Cortex of kidney (tissue), 1 donor: Measurements from ENCODE around the gene CXCR6.

Source experiments
- DNase-seq: peaks from one replicate; lab custom pipeline; 2025; lab: John Stamatoyannopoulos, UW

Gene CXCR6

DNA sequence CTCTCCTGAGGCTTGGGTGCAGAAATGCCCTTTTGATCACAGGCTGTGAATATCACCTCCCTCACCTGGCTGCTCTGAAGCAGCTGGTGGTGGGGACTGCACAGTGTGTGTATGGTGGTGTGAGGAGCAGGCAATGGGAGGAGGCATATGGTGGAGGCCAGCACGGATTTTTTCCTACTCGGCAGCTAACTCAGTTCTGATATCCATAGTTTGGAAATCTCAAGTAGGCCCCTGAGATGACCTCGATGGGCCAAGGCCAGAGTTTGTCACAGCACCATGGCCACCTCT lies 21.3 kb upstream of the CXCR6 start:
- DNase-seq = no peak

DNA sequence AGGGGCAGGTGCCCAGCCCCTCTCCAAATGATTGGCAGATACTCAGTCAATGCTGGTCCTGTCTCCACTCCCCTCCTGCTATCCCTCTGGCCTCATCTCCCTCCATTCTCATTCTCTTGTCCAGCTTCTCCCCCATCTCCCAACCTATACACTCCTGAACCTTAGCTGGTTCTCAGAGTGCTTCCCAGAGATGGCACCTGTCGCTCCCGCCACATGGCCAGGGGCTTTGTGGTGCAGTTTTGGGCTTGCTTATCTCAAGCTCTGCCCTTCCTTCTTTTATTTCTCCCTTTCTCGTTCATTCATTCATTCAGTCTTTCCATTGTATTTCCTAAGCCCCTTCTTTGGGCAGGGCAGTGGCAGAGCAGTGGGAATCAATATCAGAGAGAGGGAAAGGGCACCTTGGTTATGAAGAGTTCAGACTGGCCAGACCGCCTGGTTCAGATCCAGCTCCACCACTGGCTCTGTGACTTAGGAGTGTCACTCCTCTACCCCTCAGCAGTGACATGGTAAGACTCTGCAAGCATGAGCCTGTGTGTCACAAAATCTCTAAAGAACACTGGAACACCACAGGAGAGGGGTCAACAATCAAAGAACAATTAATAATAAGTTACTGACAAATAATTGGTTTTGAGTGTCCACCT lies 20.2 kb upstream of the CXCR6 start:
- DNase-seq = no peak

DNA sequence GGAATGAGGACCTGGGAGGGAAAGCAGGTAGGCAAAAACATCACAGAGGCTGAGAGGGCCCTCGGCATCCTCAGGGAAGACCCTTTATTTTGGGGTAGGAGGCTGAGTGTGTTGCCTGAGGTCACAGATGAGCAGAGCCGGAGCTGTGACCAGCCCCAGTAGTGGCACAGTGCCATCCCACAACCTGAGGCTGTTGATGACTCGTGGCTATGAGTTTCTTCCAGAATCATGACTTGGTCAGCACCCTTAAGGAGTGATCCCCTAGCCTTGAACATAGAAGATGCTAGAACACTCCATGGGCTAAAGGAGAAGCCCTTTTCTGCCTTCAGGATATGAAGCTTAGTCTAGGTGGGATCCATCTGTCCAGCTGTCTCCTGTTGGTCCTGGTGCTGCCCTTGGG lies 19.5 kb upstream of the CXCR6 start:
- no peak for DNase-seq

DNA sequence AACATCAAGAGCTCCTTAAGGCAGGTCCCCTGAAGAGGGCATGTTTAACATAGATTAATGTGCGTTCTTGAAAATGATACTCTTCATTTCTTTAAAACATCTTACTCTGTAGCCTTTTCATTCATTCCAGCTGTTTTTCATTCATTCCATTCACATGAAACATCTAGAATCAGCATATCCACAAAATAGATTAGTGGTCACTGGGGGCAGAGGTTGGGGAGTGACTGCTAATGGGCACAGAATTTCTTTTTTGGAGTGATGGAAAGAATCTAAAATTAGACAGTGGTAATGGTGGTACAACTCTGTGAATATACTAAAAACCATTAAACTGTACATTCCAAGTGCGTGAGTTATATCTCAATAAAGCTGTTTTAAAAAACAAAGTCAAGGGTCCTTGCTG lies 15.4 kb upstream of the CXCR6 start:
- no peak for DNase-seq

DNA sequence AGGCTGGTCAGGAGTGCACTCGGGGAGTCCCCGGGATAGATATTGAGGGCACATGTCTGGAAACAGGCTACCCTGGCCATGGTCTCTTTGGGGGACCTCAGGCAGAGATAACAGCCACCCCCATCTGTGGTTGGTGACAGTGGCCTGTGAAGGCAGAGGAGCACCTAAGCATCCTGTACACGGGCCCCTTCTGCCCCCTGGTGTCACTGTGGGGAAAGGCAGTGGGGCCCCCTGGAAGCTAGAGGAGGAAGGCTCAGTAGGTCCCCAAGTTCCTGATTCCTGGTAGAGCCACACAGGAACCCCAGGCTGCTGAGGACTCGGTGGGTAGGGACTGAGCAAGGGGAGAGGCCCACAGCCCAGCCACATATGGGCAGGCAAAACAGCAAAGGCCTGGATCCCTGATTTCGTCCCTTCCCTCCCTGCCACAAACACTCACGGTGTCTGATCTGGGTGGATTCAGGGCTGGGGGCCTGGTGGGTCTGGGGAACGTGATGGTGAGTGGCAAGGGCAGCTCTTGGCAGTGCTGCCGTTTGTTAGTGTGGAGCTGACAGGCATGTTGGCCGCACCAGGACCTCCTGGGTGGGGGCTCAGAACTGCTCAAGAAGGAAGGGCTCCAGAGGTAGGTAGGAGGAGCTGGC lies 14.1 kb upstream of the CXCR6 start:
- no peak for DNase-seq

DNA sequence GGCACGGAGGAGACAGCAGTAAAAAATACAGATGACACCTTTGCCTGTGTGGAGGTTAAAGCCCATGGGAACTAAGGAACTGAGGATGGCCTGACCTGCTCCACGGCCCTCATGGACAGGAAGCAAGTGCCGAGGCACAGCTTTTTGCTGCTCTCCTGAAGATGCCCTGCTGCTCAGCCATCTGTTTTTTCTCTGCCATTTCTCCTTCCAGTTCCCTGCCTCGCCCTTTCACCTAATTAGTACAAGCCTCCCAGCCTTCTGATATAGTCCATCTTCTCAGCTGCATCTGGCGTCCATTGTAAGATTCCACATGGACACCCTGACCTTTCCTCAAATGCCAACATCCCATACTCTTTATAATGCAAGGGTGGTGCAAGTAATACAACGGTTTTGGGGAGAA lies 11.8 kb upstream of the CXCR6 start:
- no peak for DNase-seq

DNA sequence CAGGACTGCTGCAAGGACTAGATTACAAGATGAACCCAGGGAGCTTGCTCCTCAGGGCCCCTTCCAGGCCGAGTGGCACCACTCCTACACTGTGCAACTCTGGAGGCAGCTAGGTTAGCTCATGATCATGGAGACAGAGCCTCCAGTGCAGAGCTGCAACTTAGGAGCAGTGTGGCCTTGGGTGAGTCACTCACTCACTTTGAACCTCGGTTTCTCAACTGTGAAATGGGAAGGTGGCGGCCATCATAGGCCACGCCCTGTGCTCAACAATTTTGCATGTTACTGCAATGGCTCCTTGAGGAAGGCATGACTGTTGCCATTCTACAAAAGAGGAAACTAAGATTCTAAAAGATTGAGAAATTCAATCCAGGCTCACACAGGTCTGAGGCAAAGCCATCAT lies 11.2 kb upstream of the CXCR6 start:
- DNase-seq = no peak

DNA sequence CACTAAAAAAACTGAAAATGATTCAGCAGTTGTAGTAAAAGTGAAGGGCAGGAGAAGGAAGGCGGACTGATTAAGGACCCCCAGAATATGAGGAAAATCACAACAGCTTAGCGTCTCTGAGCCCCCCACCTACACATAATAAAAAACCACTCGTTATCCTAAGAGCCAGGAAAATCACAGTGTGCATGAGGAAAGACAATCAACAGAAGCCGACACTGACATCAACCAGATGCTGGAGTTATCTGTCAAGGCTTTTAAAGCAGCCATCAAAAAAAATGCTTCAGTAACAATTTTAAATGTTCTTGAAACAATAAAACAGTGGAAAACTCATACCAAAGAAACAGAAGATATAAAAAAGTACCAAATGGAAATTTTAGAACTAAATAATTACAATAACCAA lies 9.7 kb upstream of the CXCR6 start:
- no peak for DNase-seq

DNA sequence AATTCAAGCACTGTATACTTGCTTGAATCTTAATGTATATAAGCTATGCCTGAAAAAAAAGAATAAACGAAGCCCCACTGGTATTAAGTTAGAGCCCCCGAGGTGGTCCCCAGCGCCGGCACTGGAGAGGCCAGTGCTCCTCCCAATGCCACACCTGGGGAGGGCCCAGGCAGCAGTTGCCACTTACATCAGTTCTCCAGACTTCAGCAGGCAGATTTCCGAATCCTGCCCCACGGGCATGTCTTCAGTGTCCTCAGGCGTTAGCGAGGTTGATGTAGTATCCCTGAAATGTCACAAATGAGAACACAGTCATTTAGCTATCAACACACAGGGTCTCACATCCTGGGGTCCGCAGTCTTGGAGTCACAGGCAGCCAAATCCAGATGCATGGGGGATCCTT lies 7.0 kb upstream of the CXCR6 start:
- no peak for DNase-seq

DNA sequence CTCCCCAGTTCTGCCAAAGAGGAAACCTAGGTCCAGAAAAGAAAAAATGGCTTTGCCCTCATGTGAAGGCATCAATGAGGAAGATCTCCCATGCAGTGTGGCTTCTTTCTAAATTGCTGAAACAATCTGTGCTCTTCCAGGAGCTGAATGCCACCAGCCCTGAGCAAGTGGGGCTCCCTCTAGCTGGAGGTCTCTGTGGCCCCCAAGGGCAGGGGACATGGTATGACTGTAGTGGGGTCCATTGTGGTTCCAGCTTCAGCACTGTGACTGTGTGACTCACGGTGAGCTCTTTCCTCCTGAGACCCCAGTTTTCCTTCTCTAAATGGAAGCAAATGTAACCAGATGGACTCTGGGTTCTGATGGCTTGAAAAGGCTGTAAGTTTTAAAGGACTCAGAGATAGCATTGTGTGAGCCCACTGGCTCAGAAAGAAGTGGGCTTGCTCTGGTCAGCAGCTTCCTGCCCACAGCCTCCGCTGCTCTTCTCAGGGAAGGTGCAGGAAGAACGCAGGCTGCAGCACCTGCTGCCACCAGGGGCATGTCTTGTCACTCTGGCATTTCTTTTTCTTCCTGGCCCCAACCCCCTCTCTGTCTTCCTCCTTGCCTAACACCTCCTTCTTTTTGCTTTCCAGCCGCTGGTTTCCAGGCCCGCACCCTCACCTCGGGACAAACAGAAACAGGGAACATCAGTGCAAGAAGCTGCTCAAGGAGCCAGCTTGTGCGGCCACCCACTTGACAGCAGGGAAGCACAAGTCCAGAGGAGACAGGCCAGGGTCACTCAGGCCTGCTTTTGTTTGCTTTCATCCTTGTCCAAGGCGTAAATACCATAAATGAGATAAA lies 5.8 kb upstream of the CXCR6 start:
- no peak for DNase-seq

DNA sequence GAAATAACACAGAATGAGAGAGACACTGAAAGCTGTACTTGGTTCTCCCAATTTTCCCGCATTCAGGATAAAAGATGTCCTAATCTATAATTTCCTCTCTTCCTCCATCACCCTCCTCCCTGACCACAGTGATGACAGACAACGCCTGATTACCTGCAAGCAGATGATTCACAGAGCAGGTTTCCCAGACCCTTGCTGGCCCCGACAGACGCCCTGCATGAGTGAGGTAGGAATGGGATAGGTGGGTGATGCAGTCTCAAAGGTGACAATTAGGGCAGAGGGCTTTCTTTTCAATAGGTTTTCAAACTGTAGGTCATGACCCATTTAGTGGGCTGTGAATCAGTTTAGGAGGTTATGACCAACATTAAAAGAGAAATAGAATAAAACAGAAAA lies 5.2 kb upstream of the CXCR6 start:
- no peak for DNase-seq

DNA sequence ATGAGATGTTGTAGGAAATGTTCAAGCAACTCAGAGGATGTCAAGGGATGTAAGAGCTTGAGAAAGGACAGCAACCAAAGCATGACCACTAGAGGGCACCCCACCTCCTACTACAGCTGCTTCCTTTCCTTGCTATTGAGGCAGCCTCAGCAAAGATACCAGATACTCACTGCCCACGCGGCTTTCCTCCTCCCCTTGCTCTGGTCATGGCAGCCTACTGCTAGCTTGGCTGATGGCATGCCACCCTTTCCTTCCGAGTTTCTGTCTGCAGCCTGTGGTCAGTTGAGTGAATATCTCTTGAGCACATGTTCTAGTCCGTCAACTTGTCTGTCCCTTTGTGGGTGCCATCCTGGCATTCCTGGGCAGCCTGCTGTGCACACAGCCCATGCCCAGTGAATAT lies 4.4 kb upstream of the CXCR6 start:
- DNase-seq = no peak

DNA sequence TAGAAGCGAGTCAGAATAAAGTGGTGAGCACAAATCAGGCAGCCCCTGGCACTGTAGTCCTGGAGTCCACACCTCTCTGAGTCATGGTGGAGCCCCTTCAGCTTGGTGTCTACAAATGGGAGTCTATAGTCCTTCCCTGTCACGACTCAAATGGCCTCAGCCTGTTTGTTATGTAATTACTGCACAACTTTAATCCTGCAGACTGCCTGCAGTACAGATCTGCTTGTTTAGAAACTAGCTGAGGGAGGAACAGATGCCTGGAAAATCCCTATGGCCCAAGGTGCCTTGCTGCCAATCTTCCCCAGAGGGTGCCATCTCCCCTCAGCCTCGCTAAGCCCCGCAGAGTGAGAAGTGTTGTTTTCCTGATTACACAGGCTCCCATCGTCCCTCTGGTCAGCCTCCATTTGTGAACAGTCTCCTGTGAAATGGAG lies 3.9 kb upstream of the CXCR6 start:
- DNase-seq = no peak

DNA sequence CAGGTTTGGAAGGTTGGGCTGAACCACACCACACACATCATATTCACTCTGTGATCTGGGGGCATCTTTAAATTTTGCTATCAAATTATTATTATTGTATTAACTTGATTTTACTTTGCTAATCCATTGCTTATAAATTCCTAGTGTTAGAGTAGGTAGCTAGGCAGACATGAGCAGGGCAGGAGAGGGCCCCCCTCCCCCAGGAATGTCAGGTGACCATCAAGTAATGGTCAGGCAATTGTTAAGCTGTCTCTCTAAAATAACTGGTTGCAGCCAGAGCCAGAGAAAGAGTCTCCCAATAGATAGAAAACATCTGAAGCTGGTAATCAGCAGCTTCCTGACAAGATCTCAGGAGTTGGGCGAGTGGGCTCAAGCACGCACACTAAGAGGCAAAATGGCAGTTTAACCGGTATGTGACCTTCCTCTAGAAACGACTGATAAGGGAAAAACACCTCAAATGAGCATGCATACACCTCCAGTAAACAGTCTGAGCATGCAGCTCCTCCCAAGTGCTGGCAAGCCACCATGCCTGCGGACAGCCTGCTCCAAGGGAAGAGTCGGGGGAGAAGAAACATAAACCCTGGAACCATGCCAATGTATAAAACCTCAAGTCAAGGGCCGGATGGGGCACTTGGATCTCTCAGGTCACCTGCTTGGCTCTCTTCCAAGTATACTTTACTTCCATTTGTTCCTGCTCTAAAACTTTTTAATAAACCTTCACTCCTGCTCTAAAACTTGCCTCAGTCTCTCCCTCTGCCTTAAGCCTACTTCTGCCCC lies 3.1 kb upstream of the CXCR6 start:
- DNase-seq = no peak

DNA sequence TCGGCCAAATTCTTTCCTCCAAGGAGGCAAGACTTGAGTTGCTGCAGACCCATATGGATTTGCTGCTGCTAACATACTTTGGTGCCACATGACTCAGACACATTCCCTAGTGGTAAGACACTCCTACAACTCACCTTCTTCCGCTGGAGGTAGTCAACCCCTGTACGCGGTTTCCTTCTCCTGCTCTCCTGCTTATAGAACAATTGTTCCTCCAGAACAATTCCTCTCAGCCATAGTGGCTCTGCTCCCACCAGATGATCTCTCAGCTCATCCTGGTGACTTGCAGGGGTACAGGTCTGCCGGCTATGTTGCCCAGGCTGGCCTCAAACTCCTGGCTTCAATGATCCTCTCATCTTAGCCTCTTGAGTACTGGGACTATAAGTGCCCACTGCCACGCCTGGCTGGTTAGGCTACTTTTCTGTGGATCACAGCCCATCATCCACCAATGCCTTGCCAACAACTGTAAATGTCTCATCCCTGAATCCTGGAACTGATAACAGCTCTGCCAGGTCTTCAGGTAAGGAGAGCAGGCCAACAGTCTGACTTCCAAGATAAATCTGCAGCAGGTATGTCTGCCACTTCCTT lies 2.4 kb upstream of the CXCR6 start:
- DNase-seq = no peak

DNA sequence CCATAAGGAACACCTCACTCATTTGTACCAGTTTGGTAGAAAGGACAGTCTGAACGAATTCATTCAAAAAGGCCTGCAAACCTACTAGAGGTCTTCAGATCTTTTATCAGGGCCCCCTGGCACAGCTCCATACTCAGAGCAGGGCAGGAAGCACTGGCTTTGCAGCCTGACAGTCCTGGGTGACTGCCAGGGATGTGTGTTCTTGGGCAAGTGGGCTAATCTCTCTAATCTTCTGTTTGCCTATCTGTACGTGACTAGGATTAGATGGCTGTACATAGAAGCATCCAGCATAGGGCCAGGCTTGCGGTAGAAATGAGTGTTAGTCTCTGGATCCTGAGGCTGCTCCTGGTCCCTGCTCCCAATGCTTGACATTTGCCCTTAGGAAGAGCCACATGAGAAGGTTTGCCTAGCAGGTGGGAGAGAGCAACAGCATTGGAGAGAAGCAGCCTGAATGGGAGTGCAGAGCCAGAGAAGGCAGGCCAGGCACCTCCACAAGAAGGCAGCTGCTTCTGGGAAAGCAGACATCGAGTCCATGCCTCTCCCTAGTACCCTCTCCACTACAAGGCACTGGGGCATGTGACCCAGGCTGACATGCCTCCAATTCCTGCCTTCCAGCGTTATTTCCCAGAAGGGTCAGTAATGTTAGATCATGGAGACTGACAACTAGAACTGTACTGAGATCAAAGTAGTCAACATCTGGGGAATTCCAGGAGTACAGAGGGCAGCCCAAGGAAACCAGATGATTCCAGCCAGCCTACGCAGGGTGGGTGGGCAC lies 1.0 kb upstream of the CXCR6 start:
- no peak for DNase-seq

DNA sequence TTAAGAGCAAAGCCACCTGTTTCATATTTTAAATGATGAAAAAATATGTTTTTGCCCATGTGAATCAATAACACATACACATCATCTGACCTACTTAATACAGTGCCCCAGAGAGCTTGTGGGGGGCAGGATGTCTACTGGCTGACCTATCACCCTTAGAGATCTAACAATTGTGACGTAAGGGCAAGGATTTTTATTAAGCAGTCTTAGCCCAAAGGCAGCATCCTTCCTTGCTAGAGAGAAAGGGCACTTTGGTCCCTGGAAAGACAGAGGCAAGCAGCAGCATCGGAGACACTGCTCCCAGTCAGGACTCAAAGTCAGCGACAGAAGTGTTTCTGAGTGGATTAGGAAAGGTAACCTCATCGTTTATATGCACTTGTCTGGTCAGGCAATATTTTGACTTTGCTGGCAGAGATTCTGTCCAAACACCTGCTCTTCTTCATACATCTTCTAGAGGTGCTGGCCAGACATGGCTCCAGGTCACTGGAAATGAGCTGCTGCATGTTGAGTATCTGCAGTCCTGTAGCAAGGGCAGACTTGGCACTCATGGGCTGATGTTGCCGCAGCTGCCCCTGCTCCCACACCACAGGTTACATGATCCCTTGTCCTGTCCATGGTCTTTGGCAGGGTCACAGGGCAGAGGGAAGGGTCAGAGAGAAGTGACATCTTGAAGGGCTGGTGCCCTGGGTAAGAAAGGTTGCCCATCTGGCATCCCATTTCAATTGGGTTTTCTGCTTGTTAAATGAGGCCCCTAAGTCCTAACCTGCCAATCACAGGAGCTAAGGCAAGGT lies 1.8 kb downstream of the CXCR6 start:
- no peak for DNase-seq

DNA sequence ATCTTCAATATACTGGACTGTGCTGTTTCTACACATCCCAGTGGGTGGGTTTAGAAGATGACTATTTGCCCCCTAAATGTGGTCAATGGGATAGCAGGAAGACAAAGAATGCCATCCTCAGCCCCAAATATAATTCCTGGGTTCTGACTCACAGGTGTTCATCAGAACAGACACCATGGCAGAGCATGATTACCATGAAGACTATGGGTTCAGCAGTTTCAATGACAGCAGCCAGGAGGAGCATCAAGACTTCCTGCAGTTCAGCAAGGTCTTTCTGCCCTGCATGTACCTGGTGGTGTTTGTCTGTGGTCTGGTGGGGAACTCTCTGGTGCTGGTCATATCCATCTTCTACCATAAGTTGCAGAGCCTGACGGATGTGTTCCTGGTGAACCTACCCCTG lies 3.0 kb downstream of the CXCR6 start:
- DNase-seq = no peak

DNA sequence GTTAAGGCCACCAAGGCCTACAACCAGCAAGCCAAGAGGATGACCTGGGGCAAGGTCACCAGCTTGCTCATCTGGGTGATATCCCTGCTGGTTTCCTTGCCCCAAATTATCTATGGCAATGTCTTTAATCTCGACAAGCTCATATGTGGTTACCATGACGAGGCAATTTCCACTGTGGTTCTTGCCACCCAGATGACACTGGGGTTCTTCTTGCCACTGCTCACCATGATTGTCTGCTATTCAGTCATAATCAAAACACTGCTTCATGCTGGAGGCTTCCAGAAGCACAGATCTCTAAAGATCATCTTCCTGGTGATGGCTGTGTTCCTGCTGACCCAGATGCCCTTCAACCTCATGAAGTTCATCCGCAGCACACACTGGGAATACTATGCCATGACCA lies 3.6 kb downstream of the CXCR6 start:
- no peak for DNase-seq

DNA sequence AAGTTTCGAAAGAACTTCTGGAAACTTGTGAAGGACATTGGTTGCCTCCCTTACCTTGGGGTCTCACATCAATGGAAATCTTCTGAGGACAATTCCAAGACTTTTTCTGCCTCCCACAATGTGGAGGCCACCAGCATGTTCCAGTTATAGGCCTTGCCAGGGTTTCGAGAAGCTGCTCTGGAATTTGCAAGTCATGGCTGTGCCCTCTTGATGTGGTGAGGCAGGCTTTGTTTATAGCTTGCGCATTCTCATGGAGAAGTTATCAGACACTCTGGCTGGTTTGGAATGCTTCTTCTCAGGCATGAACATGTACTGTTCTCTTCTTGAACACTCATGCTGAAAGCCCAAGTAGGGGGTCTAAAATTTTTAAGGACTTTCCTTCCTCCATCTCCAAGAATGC lies 4.1 kb downstream of the CXCR6 start:
- no peak for DNase-seq

DNA sequence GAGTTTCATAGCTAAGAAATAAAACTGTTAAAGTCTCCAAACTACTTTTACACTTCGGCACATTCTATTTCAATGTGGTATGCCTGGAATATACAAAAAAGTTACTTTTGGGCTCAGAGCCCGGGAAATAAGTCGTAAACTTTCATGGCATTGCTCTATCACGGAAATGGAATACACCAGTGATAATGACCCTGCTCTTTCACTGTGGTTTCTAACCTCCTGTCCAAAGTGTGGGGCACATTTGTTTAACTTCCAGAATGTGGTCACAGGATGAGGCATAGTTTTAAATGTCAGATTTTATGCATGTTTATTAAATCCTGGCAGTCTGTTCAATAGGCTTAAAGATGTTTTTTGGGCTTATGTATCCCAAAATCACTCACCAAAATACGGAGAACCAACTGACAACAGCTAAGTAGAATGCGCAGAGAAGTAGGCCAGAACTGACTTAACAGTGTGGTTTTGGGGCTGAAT lies 5.1 kb downstream of the CXCR6 start:
- DNase-seq = no peak
